HG03045 (cell line): ENCODE data around the gene SGSM1.
"Not testable (repeated sequence)": the region's sequence is repeated elsewhere in the genome, so short reads cannot be mapped to it uniquely, and the experiment has no call there.

ENCODE experiments used
- ATAC-seq: cut with Tn5 transposase; IDR thresholded peaks from one replicate; pipeline ENCODE4 v1.9.1; 2021; ENCODE audit warnings: mild to moderate bottlenecking, moderate library complexity; ENCODE audit not compliant: unreplicated experiment

The SGSM1 gene

GRCh38 chr22:24893341-24894070 lies 87.5 kb downstream of the SGSM1 start:
- ATAC-seq, result no peak

DNA sequence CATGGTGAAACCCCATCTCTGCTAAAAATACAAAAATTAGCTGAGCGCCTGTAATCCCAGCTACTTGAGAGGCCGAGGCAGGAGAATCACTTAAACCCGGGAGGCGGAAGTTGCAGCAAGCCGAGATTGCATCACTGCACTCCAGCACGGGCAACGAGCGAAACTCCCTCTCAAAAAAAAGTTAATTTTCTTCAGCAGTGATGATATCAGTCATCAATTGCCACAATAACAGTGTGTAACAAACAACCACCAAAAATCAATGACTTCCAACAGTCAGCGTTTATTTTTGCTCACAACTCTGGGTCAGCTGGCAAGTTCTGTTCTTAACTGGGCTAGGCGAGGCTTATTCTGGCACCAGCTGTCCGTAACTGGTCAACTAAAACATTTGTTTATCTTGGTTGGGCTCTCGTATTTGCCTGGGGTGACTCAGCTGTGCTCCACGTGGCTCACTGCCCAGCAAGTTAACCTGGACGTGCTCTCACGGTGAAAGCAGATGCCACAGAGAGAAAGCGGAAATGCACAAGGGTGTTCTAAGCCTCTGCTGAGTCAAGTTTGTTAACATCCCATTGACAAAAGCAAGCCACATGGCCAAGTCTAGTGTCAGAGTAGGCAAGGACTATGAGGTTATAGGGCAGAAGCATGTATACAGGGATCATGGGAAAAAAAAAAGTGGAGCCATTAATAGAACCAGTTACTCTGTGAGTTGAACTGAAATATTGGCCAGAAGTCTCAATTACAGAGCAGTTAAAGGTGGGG lies 88.4 kb downstream of the SGSM1 start:
- no peak for ATAC-seq

GRCh38 chr22:24894998-24895397 lies 89.0 kb downstream of the SGSM1 start:
- no peak for ATAC-seq

DNA sequence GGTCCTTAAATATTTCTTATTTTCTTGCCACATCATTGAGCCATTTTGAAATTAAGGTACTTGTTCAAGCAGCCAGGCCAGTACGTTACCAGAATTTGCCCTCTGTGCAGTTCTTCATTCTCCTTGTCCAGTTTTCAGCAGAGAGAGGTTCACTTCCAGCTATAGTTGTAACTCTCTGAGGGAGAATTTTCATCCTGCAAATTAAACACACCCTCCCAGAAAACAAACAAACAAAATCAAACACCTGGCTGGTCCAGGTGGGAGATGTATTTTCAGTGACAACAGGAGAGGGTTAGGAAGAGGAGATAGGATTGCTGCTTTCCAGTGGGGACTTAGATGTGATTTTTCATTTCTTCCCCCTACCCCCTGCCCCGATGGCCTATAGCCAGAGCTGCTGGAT lies 95.4 kb downstream of the SGSM1 start:
- ATAC-seq, result no peak

DNA sequence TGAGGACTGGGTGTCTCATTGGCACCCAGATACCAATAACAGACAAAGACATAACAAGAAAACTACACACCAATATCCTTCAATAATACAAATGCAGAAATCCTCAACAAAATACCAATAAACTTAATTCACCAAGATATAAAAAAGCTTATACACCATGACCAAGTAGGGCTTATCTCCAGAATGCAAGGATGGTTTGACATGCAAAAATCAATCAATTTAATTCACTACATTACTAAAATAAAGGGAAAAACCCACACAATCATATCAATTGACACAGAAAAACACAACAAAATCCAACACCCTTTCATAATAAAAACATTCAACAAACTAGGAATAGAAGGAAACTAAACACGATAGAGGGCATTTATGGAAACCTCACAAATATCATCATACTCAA lies 99.9 kb downstream of the SGSM1 start:
- no peak for ATAC-seq

- not testable (repeated sequence) for ATAC-seq
Observed at GRCh38 chr22:24907101-24907500, 101.1 kb downstream of the SGSM1 start.

- ATAC-seq, result no peak
Observed at GRCh38 chr22:24920029-24920428, 114.0 kb downstream of the SGSM1 start.

DNA sequence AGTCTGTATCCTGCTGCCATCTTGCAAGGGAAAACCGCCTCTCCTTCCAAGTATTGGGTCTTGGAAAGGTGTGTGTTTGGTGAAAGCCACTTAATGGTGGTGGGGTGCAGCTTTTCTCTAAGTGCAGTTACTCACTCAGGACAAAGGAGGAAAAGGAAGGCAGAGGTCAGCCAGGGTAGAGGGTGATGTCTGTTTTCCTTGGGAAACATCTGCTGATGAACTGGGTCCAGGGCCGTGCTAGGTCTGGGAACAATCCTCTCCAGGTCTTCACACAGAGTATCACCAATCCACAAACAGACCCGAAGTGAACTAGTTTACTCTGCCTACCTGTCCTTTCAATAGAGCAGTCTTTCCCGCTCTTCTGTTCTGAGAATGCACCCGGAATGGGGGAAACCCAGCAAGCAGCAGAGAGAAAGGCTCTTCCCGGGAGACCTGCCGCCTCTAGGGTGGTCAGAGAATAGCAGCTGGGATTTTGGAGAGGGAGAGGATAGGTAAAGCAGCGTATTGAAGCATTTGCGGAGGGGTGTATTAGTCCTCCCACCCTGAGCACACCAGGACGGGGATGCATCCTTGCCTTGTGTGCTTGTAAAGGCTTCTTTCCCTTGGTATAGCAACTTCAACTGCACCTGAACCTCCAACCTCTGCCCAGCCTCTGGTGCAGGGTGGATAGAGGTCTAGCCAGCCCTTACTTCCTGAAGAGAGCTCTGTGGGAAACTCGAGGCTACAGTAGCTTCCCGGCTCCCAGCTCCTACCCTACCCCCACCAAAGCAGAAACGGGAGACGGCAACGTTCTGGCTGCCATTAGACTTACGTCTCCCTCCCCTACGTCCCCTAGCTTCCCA lies 119.8 kb downstream of the SGSM1 start:
- ATAC-seq, result no peak

DNA sequence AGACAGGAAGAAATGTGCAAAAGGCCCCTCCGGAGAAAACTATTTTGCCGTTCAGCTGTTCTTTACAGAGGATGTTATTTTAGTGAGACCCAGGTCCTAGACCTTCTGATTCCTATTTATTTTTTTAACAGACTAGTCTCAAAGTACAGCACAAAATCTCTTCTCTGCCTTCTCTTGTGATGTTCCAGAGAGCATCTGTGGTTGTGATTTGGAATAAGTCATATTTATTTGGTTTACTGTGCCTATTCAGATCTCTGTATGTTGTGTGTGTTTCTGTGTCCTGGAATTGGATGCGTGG lies 120.4 kb downstream of the SGSM1 start:
- ATAC-seq, result no peak

DNA sequence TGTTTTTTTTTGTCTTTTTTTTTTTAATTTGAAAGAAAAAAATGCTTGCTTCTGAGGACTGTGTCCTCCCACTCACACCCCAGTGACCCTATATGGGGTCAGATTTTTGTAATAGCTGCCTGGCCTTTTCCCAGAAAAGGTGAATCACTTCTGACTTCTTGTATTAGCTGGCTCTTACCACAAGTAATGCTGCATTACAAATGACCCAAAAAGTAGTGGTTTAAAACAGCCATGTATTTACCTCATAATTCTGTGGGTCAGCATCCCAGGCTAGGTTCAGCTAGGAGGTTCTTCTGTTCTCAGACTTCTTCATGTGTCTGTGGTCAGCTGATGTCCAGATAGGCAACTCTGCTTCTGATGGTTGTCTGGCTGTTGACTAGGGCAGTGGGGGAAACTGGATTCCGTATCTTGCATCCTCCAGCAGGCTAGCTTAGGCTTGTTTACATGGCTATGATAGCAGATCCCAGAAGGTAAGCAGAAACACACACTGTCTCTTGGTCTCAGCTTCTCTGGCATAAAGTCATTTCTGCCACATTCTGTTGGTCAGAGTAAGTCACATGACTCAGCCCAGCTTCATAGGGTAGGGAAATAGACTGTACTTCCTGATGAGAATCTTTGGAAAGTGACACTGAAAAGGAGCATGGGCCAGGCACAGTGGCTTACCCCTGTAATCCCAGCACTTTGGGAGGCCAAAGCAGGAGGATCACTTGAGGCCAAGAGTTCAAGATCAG lies 121.0 kb downstream of the SGSM1 start:
- no peak for ATAC-seq

GRCh38 chr22:24928322-24928721 lies 122.3 kb downstream of the SGSM1 start:
- ATAC-seq, result no peak

DNA sequence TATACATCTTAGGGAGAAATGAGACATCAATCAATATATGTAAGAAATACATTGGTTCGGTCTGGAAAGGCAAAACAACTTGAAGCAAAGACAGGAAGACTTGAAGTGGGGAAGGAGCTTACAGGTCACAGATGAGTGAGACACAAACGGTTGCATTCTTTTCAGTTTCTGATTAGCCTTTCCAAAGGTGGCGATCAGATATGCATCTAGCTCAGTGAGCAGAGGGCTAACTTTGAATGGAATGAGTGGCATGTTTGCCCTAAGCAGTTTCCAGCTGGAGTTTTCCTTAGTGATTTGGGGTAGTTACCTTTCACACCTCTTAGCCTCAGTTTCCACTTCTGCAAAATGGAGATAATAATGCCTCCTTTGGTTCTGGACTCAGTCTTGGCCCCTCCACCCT lies 124.7 kb downstream of the SGSM1 start:
- no peak for ATAC-seq

DNA sequence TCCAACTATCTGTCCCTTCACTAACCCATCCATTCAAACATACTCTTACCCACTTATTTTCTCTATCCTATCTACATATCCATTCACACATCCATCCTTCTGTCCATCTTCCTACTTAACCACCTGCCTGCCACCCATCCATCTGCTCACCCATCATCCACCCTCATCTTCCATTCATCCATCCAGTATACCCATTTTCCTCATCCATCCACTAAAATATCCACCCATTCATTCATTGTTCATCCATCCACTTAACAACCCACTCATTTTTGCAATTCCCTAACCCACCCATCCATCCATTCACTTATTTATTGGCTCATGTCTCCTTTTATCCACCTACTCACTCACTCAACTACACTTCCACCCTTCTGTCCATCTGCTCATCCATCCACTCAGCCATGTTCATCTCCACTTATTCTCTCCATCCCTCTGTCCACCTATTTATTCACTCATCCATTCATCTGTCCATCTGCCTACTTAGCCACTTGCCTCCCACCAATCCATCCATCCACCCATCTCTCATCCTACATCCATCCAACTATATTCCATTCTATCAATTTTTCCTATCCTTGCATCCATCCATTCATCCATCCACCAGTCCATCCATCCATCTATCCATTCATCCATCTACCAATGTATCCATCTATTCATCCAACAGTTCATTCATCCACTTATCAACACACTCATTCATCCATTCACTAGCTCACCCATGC lies 129.9 kb downstream of the SGSM1 start:
- ATAC-seq, result no peak

DNA sequence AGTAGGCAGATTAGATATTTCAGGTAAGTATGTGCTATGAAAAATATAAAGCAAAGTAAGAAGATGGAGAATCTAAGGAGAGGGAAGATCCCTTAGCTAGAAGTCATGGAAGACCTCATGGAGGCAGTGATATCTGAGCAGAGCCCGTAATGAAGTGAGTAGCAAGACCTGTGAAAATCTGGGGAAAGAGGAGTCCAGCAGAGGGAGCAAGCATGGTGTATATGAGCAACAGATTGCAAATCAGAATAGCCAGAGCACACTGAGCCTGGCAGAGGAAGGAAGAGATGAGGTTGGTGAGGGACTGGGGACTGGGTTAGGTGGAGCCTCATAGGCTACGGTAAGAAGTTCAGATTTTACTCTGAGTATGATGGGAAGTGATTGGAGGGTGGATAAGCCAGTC lies 131.1 kb downstream of the SGSM1 start:
- no peak for ATAC-seq

- ATAC-seq, result no peak
Observed at GRCh38 chr22:24938741-24939341, 132.8 kb downstream of the SGSM1 start.

- ATAC-seq, result no peak
Observed at GRCh38 chr22:24942301-24942700, 136.3 kb downstream of the SGSM1 start.

GRCh38 chr22:24944217-24944937 lies 138.4 kb downstream of the SGSM1 start:
- no peak for ATAC-seq

DNA sequence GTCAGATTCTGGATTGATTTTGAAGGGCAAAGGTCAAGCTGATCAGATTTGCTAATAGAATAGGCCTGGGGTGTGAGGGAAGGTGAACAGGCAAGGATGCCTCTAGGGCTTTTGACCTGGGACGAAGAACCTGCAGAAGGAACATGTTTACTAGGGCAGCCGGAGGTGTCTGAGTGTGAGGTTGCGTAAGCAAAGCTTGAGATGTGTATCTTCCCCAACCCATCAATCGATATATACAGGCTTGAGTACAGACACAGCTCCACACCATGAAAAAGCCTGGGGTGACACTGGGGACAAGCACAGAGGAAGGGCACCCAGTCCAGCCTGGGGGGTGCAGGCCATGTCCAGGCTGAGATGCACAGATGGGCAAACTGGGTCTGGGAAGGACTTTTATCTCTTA lies 139.4 kb downstream of the SGSM1 start:
- no peak for ATAC-seq

DNA sequence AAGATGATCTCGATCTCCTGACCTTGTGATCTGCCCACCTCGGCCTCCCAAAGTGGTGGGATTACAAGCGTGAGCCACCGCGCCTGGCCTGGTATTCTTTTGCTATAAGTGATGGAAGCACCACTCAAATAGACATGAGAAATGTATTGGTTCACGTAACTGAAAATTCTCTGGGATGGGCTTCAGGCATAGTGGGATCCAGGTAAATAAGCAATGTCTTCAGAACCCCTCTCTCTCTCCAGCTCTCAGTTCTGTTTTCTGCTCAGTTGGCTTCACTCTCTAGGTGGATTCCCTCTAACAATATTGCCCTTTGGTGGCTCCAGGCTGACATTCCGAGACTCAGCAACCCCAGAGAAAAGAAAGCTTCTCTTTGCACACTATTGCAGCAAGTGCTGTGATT lies 141.4 kb downstream of the SGSM1 start:
- ATAC-seq, result no peak
